Left lung (tissue), 10 donors: ENCODE measurements around the gene MAP6. TPM values are rescaled to one million over a fixed set of nuclear protein-coding genes. Genes with fewer than 3 reads are reported as not detected.

Experiments used
- ATAC-seq: fragments of 200-7000 bp; cut with Tn5 transposase; one replicate; pipeline ENCODE4 v1.9.1; 2020; ENCODE audit warnings: moderate library complexity
- DNase-seq, 4 donors: peaks; one replicate each; pipeline ENCODE4 v3.0.0-alpha.2; 2013 to 2020
- H3K27ac ChIP-seq, 2 donors: fragments of 200-600 bp; sonication (generic) in 1 of 2; one replicate each; pipeline versions ENCODE4 v1.5.0 to v1.8.0; 2020 to 2021
- H3K27me3 ChIP-seq, 2 donors: fragments of 200-600 bp; sonication (generic) in 1 of 2; one replicate each; pipeline versions ENCODE4 v1.5.0 to v1.8.0; 2020 to 2021
- H3K36me3 ChIP-seq, 2 donors: fragments of 200-600 bp; sonication (generic) in 1 of 2; one replicate each; pipeline versions ENCODE4 v1.5.0 to v1.8.0; 2020 to 2021
- H3K4me1 ChIP-seq, 2 donors: fragments of 200-600 bp; one replicate each; pipeline ENCODE4 v1.8.0; 2021
- H3K4me3 ChIP-seq, 2 donors: fragments of 200-600 bp; sonication (generic) in 1 of 2; one replicate each; pipeline versions ENCODE4 v1.5.0 to v1.8.0; 2020 to 2021; ENCODE audit warnings: mild to moderate bottlenecking in 1 of 2
- H3K9me3 ChIP-seq, 2 donors: fragments of 200-600 bp; sonication (generic) in 1 of 2; one replicate each; pipeline versions ENCODE4 v1.5.0 to v1.8.0; 2020 to 2021
- CTCF ChIP-seq, 2 donors: fragments of 200-600 bp; sonication (generic) in 1 of 2; IDR thresholded peaks; one replicate each; pipeline versions ENCODE4 v1.5.0 to v1.8.0; 2021; ENCODE audit warnings: antibody characterized with exemption in 2 of 2
- intact Hi-C, 2 donors: fragments of 100-400 bp; cut with DNase I; formaldehyde crosslinking; loops; one replicate each; pipeline versions ENCODE4 v1.11.2 to v1.14.2; 2022
- polyA plus RNA-seq, 6 donors: library from polyadenylated mRNA; unstranded; fragments of 120-200 nt; gene quantifications; one replicate each; pipeline ENCODE4 v1.2.1, GENCODE V29; 2013; ENCODE audit not compliant: insufficient read length in 6 of 6
- total RNA-seq, 2 donors: library from RNA; stranded (reverse); fragmentation: NEBNext Ultra II Directional; extraction: Animal tissue kit (Norgen Biotek cat#: 25700); gene quantifications; one replicate each; pipeline ENCODE4 v1.2.1, GENCODE V29; 2021
- donor health status: DM: no; HTN: yes; CAD: no.
- donor health status: DM: no; HTN: no; CAD: no.

The MAP6 gene
- total and polyA plus RNA-seq, 8 donors = 5.9 to 9.8 (median 7.8) TPM

GRCh38 chr11:75652936-75653335 lies 15.9 kb downstream of the MAP6 start:
- Histone ChIP-seq H3K4me1 (no peaks in the 10 kb centered on the region), H3K36me3 (no peaks in the 10 kb centered on the region), H3K27ac (no peak overlapping the region), H3K27me3 (no peaks in the 10 kb centered on the region), H3K9me3 (no peaks in the 10 kb centered on the region), H3K4me3 (no peak overlapping the region)
- intact Hi-C loops = no loop called here
- DNase-seq = no peak
- no peak for ATAC-seq
- TF ChIP-seq CTCF (IDR thresholded peaks at IDR 0.05) = no peak

- H3K9me3 ChIP-seq = no peaks in the 10 kb centered on the region
- H3K36me3 ChIP-seq = no peaks in the 10 kb centered on the region
- intact Hi-C loops = no loop called here
- no peak overlapping the region for H3K4me3 ChIP-seq
- ATAC-seq (no peak), DNase-seq (no peak)
- no peaks in the 10 kb centered on the region for H3K4me1 ChIP-seq
- no peak for TF ChIP-seq CTCF (IDR thresholded peaks at IDR 0.05)
- no peaks in the 10 kb centered on the region for H3K27me3 ChIP-seq
- H3K27ac ChIP-seq = no peak overlapping the region
These were observed 17.6 kb downstream of the MAP6 start for GRCh38 chr11:75651218-75651617.

DNA sequence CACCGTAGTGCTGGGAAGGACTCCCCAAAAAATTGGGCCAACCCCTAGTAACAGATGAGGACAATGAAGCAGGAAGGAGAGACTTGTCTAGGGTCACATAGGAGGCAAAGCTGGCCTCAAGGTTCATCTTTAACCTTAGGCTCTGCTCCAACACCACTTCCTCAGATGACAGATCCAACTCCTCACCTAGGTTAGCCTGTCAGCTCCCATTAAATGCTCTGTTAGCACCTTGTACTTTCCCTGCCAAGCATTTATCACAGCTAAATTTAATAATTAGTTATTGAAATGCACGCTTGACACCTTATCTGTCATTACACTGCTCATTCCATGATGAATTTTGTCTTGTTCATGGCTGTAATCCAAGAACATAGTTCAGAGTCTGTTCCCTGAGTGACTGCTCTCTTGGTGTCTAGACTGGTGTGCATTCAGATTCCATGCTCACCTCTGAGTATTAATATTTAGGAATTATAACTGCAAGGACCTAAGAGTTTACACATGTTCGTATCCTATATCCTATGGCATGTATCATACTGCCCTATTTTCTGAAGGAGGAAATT lies 18.6 kb downstream of the MAP6 start:
- Histone ChIP-seq H3K27ac (no peak overlapping the region), H3K9me3 (no peaks in the 10 kb centered on the region), H3K27me3 (no peaks in the 10 kb centered on the region), H3K4me1 (no peaks in the 10 kb centered on the region), H3K36me3 (no peaks in the 10 kb centered on the region), H3K4me3 (no peak overlapping the region)
- DNase-seq = no peak
- intact Hi-C loops = no loop called here
- ATAC-seq = no peak
- TF ChIP-seq CTCF (IDR thresholded peaks at IDR 0.05) = no peak

GRCh38 chr11:75644946-75645345 lies 23.9 kb downstream of the MAP6 start:
- no peaks in the 10 kb centered on the region for H3K9me3 ChIP-seq
- ATAC-seq = no peak

GRCh38 chr11:75644370-75644769 lies 24.5 kb downstream of the MAP6 start:
- Histone ChIP-seq H3K9me3 (no peaks in the 10 kb centered on the region), H3K4me3 (no peak overlapping the region), H3K36me3 (no peaks in the 10 kb centered on the region), H3K27me3 (no peaks in the 10 kb centered on the region), H3K27ac (no peak overlapping the region), H3K4me1 (peaks cover 4 to 6% of the 10 kb centered on the region in 2 donors)
- ATAC-seq (no peak), DNase-seq (no peak)
- no peak for TF ChIP-seq CTCF (IDR thresholded peaks at IDR 0.05)
- intact Hi-C loops = no loop called here

More at GRCh38 chr11:75644946-75645345, 23.9 kb downstream of the MAP6 start:
- intact Hi-C loops = no loop called here
- H3K27ac ChIP-seq = no peak overlapping the region
- TF ChIP-seq CTCF (IDR thresholded peaks at IDR 0.05) = no peak
- no peak for DNase-seq
- H3K27me3 ChIP-seq = no peaks in the 10 kb centered on the region
- H3K4me1 ChIP-seq = peaks cover 0 to under 1% of the 10 kb centered on the region in 2 donors
- no peaks in the 10 kb centered on the region for H3K36me3 ChIP-seq
- H3K4me3 ChIP-seq = no peak overlapping the region
